SH-SY5Y (cell line): ENCODE measurements around the gene CPNE5.

Source experiments
- GATA2 ChIP-seq: IDR thresholded peaks from 2 replicates; pipeline ENCODE4 v1.6.1; 2011; ENCODE audit warnings: mild to moderate bottlenecking, low read depth, low read length
- GATA3 ChIP-seq: IDR thresholded peaks from 2 replicates; pipeline ENCODE4 v1.6.1; 2011; ENCODE audit warnings: low read depth, mild to moderate bottlenecking, low read length, moderate library complexity

GRCh38 chr6:36862848-36863382 lies 23.7 kb upstream of the CPNE5 start:
- TF ChIP-seq GATA3 (no peak), GATA2 (no peak)
